AG10803 (cell line): ENCODE results near the gene EHD2.
A peak's percentile ranks its signal among the peaks of the same experiment; 100 is the strongest.
"Not testable (repeated sequence)": the region's sequence is repeated elsewhere in the genome, so short reads cannot be mapped to it uniquely, and the experiment has no call there.

ENCODE experiments used
- DNase-seq: peaks from one replicate; pipeline ENCODE4 v3.0.0; 2010; ENCODE audit warnings: low read depth
- H3K4me3 ChIP-seq: 2 replicates; pipeline ENCODE4 v1.5.1; 2011; ENCODE audit warnings: mild to moderate bottlenecking, low read length, control low read depth
- TF ChIP-seq, protein P1 (sequence below): conservative IDR thresholded peaks from 2 replicates; pipeline ENCODE4 v1.5.1; 2011; ENCODE audit warnings: mild to moderate bottlenecking, low read length, control low read depth, inconsistent platforms

EHD2 gene

GRCh38 chr19:47760632-47760999, 47.4 kb downstream of the EHD2 start:
- TF ChIP-seq, protein P1, sequence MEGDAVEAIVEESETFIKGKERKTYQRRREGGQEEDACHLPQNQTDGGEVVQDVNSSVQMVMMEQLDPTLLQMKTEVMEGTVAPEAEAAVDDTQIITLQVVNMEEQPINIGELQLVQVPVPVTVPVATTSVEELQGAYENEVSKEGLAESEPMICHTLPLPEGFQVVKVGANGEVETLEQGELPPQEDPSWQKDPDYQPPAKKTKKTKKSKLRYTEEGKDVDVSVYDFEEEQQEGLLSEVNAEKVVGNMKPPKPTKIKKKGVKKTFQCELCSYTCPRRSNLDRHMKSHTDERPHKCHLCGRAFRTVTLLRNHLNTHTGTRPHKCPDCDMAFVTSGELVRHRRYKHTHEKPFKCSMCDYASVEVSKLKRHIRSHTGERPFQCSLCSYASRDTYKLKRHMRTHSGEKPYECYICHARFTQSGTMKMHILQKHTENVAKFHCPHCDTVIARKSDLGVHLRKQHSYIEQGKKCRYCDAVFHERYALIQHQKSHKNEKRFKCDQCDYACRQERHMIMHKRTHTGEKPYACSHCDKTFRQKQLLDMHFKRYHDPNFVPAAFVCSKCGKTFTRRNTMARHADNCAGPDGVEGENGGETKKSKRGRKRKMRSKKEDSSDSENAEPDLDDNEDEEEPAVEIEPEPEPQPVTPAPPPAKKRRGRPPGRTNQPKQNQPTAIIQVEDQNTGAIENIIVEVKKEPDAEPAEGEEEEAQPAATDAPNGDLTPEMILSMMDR: no peak
- H3K4me3 ChIP-seq: no peak overlapping the region
- no peak for DNase-seq

GRCh38 chr19:47761566-47761965, 48.3 kb downstream of the EHD2 start:
- TF ChIP-seq, protein P1: no peak
- H3K4me3 ChIP-seq: no peak overlapping the region
- no peak for DNase-seq

- DNase-seq: no peak
- no peak overlapping the region for H3K4me3 ChIP-seq
- TF ChIP-seq, protein P1: no peak
Observed at GRCh38 chr19:47762151-47762550, 48.9 kb downstream of the EHD2 start.

DNA sequence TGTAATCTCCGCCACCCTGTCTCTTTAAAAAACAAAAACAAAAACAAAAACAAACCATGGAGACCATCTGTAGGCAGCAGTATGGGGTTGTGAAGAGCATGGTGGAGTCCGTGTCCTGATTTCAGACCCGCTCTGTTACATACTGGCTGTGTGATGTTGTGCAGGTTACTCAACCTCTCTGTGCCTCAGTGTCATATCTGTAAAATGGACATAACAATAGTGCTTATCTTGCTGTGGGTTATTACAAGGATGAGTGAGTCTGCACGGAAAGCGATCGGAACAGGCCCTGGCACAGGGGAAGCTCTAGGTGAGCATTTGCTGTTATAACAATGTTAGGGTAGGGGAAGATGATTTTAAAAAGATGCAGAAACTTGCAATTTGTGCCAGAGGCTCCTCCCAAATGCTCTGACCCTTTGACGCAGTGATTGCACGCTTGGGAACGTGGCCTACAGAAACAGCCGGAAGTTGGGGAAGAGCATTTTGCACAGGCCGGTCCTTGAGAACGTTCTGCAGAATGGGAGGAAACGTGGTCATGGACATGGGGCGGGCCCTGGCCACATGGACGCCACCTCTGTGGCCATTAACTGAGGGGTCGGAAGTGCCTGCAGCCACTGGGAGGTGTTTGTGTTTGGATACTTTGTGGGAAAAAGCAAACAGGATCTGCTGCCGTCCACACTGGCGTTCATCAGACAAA, 49.5 kb downstream of the EHD2 start:
- no peak overlapping the region for H3K4me3 ChIP-seq
- no peak for DNase-seq
- TF ChIP-seq, protein P1: no peak

DNA sequence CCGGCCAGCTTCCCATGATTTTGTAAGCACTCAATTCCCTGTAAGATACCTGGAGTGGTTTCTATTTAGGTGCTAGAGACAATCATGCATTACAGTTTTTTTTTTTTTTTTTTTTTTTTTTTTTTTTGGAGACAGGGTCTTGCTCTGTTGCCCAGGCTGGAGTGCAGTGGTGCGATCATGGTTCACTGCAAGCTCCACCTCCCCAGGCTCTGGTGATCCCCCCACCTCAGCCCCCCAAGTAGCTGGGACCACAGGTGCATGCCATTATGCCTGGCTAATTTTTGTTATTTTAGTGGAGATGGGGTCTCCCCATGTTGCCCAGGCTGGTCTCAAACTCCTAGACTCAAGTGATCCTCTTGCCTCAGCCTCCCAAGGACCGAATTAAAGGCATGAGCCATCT, 51.5 kb downstream of the EHD2 start:
- H3K4me3 ChIP-seq, DNase-seq: not testable (repeated sequence)

- TF ChIP-seq, protein P1: peak; percentile 75
- H3K4me3 ChIP-seq: no peak overlapping the region
- DNase-seq: peak; percentile 41
Observed at GRCh38 chr19:47765523-47766358, 52.5 kb downstream of the EHD2 start.

DNA sequence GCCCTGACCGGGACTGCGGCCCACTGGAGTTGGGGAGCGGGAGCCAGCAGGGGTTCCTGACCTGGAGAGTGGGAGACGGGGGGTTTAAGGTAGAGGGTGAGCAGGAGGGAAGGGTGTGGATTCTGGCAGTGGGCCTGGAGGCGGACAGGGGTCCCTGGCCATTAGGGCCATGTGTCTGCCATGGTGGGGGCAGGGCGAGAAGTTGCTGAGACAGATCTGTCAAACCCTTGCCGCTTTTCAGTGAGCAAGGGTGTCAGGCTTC, 53.1 kb downstream of the EHD2 start:
- TF ChIP-seq, protein P1: no peak
- H3K4me3 ChIP-seq: no peak overlapping the region
- no peak for DNase-seq
